RPMI8226 (cell line): ENCODE data around the gene DBF4.
A peak's percentile ranks its signal among the peaks of the same experiment; 100 is the strongest.
"Not testable (repeated sequence)": the region's sequence is repeated elsewhere in the genome, so short reads cannot be mapped to it uniquely, and the experiment has no call there.

Experiments used
- DNase-seq: peaks from one replicate; pipeline ENCODE4 v3.0.0-alpha.2; 2015

The DBF4 gene, protein sequence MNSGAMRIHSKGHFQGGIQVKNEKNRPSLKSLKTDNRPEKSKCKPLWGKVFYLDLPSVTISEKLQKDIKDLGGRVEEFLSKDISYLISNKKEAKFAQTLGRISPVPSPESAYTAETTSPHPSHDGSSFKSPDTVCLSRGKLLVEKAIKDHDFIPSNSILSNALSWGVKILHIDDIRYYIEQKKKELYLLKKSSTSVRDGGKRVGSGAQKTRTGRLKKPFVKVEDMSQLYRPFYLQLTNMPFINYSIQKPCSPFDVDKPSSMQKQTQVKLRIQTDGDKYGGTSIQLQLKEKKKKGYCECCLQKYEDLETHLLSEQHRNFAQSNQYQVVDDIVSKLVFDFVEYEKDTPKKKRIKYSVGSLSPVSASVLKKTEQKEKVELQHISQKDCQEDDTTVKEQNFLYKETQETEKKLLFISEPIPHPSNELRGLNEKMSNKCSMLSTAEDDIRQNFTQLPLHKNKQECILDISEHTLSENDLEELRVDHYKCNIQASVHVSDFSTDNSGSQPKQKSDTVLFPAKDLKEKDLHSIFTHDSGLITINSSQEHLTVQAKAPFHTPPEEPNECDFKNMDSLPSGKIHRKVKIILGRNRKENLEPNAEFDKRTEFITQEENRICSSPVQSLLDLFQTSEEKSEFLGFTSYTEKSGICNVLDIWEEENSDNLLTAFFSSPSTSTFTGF

DNA sequence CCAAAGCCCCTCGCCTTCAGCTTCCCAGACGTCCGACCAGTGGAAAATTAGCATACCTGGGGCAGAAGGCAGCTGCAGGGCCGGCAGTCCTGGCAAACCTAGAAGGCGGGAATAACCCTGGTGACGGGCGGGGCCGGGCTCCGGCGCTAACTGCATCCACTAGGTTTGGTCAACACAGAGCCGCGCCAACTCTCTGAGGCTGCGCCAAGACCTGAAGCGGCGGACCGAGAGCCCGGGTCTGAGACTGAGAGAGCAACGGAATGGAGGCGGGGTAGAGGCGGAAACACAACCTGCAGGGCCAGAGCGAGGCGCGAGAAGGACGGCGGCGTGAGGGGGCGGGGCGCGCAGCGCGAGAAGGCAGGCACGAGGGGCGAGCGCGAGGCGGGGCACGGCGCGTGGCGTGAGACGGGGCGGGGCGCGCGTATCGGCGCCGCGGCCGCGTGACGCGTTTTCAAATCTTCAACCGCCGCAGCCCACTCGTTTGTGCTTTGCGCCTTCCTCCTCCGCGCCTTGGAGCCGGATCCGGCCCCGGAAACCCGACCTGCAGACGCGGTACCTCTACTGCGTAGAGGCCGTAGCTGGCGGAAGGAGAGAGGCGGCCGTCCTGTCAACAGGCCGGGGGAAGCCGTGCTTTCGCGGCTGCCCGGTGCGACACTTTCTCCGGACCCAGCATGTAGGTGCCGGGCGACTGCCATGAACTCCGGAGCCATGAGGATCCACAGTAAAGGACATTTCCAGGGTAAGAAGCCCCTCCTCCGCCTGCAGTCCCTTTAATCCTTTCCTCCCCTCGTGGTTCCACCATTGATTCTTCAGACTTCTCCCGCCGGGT is at the start of gene DBF4, which contains the start of gene SLC25A40:
Gene DBF4, plus strand, starts transcription at position 454 of the 829 bp plus-strand sequence. Its CDS starts 240 bp downstream, at position 694.
Gene SLC25A40, minus strand, starts transcription at position 321 of the 829 bp plus-strand sequence. CDS start 17,633 bp downstream, outside the sequence.
- DNase-seq, result peak; percentile 99

DNA sequence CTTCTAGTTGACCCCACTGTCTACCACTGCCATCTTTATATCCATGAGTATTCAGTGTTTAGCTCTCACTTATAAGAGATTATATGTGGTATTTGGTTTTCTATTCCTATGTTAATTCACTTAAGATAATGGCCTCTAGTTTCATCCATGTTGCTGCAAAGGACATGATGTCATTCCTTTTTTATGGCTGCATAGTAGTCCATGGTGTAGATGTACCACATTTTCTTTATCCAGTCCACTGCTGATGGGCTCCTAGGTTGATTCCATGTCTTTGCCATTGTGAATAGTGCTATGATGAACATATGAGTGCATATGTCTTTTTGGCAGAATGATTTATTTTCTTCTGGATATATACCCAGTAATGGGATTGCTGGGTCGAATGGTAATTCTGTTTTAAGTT is 47.9 kb upstream of the DBF4 start:
- DNase-seq, result not testable (repeated sequence)

DNA sequence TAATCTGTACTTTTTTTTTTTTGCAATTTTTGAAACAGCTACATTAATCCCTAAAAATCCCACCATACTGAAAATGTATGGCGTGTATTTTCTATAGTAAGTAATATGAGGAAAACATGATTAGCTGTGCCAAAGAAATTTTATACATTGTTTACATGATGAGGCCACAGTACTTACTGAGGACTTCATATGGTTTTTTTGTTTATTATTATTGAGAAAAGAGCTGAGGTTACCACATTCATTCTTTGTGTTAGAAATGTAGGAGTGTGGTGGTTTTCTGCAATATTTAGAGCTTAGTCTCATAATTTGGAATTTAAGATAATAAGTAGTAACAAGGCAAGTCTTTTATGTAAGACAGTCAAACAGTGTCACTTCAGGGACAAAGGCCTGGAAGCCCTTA is 45.2 kb upstream of the DBF4 start:
- DNase-seq, result no peak

DNA sequence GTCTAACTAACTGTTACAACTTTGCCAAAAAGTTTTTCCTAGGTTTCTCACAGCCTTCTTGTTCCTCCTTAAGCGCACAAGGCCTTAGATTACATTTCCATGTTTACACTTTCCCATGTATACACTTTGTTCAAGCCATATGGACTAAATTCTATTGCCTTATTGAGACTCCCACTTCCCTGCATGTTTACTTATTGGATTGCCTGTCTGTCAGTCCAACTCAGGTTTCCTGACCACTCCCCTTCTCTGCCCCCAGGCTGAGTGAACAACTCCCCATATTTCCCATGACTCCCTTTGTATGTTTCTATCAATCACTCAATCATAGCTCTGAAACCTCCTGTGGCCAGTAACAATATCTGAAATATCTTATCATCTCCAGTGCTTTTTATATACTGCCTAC is 43.2 kb upstream of the DBF4 start:
- no peak for DNase-seq

DNA sequence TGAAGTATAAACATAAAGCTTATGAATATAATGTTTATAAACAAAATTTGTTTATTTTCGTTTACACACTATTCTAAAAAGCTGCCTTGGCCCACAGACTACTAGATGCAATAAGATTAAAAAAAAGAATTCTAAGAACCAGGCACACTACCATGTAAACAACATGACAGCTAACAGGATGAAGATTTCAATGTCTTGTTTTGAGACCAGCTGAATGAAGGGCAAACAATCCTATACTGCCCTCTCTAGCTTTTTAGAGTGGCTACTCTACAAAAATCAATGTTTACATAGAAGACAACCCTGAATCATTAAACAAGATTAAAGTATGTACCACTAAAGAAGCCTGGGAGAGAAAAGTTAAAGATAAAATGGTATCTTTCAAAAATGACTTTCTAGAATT is 38.7 kb upstream of the DBF4 start:
- no peak for DNase-seq

DNA sequence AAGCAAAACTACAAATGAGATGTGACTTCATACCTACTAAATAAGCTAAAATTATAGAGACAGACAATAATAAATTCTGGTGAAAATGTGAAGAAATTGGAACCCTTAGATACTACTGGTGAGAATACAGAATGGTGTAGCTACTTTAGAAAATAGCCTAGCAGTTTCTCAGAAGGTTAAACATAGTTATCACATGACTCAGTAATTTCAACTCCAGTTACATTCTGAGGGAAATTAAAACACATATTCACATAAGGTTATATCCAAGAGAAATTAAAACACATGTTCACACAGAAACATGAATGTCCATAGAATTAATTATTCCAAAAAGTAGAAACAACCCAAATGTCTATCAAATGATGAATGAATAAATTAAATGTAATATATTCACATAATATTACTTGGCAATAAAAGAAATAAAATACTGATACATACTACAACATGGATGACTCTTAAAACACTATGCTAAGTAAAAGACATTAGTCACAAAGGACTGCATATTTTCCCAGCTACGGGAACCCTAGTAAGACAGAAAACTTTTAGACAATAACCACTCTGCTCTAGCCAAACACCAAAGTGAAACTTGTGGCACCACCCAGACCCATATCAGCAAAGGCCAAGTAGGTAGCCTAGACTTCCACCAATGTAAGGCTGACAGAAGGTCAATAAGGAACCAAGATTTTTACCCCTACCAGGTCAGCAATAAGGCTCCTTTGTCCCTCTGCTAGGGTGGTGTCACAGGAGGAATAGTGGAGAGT is 25.3 kb upstream of the DBF4 start:
- no peak for DNase-seq

DNA sequence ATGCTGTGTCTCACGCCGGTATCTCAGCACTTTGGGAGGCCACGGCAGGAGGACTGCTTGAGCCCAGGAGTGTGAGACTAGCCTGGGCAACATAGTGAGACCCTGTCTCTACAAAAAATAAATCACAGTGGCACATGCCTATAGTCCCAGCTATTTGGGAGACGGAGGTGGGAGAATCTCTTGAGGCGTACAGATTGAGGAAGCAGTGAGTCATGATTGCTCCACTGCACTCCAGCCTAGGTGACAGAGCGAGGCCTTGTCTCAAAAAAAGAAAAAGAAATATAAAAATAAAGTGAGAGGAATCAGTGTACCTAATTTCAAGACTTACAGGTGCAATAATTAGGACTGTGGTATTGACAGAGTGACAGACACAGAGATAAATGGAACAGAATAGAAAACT is 24.0 kb upstream of the DBF4 start:
- DNase-seq, result no peak

DNA sequence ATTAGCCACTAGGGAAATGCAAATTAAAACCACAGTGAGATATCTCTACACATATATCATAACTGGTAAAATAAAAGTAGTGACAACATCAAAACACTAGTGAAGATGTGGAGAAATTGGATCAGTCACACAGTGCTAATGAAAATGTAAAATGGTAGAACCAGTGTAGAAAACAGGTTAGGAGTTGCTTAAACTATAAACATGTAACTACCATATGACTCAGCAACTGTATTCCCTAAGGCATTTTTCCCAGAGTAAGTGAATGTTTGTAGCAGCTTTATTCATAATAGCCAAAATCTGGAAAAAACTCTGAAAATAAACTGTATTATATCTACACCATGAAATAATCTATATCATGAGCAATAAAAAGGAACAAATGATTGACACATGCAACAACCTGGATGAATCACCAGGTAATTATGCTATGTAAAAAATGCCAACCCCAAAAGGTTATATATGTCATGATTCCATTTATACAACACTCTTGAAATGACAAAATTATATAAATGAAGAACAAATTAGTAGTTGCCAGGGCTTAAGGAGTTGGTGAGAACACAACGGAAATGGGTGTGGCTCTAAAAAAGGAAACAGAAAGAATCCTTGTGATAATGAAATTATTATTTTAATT is 22.9 kb upstream of the DBF4 start:
- no peak for DNase-seq

DNA sequence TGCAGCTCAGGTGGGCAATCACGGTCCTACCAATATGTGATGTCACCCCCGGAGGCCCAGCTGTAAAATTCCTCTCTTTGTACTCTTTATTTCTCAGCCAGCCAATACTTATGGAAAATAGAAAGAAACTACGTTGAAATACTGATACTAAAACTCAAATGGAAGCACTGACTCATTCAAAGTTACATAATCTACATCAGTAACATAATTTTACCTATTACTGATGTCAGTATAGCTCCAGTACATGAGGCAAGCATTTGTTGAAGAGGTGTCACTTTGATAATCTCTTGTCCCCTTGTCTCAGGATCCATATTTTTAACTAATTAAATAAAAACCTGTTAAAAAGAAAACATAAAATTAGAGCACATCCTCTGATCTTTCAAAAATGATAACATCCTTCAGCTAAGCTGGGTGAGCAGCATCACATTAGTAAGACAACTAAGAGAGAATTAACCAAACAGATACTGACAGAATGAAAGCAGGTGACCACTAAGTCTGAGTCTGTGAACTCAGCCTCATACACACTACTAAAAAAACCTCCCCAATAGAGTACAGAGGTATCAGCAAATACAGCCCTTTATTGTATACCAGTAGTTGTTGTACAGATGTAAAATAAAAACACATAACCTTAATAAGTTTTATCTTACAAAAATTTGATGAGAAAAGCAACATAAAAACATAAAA is 17.7 kb upstream of the DBF4 start:
- DNase-seq, result no peak

DNA sequence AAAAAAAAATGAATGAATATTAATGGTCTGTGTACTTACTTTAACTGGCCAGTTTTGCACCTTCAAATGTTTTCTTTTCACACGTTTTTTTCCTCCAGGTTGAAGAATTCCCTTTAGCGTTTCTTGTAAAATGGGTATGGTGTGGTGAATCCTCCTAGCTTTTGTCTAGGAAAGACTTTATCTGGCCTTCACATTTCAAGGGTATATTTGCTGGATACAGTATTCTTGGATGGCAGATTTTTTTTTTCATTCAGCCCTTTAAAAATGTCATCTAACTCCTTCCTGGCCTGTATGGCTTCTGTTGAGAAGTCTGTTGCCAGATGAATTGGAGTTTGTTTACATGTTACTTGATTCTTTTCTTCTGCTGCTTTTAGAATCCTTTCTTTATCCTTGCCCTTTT is 10.2 kb upstream of the DBF4 start:
- DNase-seq, result no peak

DNA sequence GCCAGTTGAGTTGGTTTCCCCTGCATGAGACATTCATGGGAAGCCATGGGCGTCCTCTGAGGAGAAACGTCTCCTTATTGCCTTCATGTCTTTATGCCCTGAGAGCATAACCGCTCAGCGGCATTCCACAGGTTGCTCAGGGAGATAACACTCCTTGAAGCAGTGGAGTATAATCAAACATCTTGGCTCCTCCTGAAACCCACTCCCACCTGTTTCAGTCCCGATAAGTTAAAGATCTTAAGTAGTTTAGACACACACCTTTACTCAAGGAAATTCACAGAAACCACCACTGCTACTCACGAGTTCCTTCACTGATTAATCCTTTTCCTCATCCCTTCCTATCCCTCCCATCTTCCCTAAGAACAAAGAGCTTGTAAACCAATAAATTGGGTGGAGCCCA is 9.8 kb upstream of the DBF4 start:
- DNase-seq, result not testable (repeated sequence)

DNA sequence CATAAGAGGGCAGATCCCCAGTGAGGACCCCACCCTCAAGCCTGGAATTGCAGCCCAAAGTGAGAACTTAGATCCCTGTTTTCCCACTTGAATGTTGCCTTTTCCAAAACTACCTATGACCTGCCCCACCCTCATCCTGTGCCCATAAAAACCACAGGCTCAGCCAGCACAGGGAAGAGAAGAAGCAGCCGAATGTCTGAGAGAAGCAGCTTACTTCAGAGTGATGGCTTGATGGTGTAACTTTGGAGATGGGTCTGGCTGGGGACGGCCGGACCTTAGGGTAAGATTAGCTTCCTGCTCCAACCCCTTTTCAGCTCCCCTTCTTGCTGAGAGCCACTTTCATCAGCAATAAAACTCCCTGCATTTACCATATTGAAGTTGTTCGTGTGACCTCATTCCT is 5.8 kb upstream of the DBF4 start:
- DNase-seq, result no peak

DNA sequence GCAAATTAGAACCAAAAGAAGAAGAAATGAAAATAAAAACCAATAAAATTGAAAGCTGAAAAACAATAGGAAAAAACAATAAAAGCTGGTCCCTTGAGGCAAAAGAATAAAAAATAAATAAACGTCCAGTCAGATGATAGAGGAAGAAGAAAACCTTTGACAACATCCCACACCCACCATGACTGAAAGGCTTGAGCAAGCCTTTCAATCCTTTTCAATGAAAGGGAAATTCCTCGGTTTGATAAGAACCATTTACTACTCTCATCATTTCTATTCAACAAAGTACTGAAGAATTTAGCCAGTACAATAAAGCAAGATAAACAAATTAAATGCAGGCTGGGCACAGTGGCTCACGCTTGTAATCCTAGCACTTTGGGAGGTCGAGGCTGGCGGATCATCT is 3.9 kb upstream of the DBF4 start:
- no peak for DNase-seq

DNA sequence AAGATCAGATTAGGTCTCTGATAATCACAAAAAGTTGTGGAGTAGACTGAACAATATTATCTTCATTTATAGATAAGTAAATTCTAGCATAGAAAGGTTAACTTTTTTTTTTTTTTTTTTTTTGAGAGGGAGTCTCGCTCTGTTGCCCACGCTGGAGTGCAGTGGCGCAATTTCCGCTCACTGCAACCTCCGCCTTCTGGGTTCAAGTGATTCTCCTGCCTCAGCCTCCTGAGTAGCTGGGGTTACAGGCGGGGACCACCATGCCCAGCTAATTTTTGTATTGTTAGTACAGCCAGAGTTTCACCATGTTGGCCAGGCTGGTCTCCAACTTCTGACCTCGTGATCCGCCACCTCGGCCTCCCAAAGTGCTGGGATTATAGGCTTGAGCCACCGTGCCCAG is 3.0 kb upstream of the DBF4 start:
- DNase-seq, result not testable (repeated sequence)

DNA sequence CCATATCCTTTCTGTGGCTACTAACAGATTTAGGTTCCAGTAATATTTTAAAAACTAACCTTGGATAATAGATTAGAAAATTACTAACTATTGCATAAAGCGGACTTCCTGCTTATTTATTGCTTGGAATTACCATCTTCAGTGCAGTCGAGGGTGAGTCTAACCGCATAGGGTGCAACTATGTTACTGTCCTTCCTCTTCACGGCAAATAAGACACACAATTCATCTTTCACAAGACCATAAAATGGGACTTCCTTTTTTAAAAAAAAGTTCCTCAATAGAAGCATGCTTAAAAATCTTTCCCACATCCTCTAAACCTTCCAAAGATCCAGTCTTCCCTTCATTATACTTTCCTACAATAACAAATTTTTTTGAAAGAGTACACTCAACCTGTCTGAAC is 2.2 kb upstream of the DBF4 start:
- DNase-seq, result no peak

DNA sequence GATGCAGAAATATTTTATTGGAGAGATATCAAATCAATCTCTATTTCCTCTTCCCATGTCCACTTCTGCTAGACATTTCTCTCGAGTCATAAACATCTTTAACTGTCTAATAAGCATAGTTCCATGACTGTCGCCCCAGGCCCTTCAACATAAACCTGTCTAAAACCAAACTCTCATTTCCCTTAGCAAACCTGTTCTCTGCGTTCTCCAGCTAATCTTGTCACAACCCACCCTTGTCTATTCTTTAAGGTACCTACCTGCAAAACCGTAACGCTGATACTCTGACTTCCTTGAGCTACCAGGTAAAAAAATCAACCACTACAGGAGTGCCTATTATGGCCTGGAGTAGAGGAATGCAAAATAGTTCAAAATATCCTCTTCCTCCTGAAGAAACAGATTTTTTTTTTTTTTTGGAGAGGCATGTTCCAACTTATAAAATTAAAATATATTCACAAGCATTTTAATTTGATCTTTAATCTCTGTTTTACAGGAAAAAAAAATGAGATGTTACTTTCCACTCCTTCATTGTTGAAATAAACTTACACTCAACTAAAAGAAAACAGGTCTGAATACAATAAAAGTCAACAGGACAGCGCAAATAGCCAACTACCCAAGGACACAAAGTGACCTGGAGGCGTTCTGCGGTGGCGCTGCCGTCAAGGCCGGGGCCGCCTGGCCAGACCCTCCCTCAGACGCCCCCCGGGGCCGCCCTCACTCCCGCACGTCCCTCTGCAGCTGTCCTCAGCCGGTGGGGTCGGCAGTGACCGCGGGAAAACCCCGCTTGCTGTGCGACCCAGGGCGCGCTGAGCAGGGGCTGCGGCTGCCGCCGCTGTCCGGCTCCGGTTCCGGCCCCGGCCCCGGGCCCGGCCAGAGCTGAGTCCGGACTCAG is 898 bp upstream of the DBF4 start:
- peak; percentile 42 for DNase-seq

DNA sequence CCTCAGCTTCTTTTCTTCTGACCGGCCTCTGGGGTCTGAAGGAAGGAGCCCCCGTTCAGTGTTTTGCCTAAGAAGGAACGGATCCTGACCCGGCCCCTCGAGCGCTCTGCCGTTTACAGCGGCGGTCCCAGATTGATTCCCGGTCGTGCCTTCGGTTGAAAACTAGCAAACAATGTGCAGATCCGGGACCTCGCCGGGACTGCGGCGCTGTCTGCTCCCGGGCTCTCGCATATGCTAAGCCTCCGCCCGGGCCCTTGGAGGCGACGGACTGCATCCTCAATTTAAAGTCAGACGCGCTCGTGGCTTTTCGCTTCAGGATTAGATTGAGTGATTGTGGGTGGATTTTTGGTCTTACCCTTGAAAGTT is 559 bp downstream of the DBF4 start:
- DNase-seq, result peak; percentile 76

DNA sequence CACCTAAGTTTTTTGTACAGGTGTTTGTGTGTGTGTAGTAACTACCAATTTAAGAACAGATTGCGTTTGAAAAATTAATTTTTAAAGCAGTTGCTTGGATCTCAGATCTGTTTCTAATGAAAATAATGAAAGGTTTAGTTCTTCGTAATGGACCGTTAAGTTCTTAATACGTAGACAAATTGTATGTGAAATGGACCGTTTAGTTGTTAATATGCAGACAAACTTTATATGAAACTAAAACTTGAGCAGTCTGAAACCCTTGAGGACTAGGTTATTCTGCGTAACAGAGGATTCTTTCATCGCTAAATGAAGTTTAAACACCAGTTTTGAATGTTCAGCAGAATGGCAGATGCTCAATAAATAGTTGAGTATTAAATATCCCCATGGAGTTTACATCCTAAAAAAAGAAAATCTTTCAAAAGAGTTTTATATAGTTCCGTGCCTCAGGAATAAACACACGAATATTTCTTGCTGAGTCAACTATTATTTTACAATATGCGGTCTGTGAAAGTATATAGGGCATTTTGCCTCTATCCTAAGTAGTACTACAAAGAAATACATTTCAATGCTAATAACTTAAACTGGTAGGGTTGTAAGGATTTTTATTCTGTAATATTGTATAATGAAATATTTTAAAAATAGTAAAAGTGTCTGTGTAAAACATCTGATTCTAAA is 1.2 kb downstream of the DBF4 start:
- peak; percentile 15 for DNase-seq

DNA sequence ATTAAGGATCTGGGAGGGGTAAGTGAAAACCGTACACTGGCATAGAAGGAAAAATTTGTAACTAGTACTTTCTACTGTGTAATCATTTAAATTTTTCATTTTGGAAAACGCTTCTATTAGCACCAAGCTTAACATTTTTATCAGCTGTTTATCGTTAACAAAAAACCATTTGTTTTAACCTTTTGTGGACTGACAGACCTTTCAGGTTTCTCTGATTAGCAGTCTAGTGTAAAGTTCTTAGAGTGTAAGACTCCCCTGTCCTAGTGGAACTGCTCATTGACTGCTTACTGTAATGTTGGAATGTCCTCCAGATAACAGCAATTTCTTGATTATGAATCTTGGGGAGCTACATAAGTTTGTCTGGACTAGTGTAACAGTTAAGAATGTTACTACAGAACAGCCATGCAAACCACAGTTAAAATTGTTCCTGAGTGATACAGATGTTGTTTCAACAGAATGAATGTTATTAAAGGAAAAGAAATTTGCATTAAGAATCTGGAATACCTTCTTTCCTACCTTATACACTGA is 2.0 kb downstream of the DBF4 start:
- DNase-seq, result no peak
